Activated naive CD8-positive, alpha-beta T cell treated with anti-CD3 and anti-CD28 coated beads for 36 hours (primary cell): ENCODE results near the gene FAT3. TPM values are rescaled to one million over a fixed set of nuclear protein-coding genes. Genes with fewer than 3 reads are reported as not detected.

Source experiments
- DNase-seq: peaks from one replicate; pipeline ENCODE4 v3.0.0; 2021
- H3K27ac Mint-ChIP-seq: one replicate; pipeline ENCODE4 v1.8.0; 2022; ENCODE audit warnings: mild to moderate bottlenecking, moderate library complexity, mixed read lengths
- H3K27me3 Mint-ChIP-seq: one replicate; pipeline ENCODE4 v1.8.0; 2022; ENCODE audit warnings: mild to moderate bottlenecking, mixed read lengths
- H3K36me3 Mint-ChIP-seq: one replicate; pipeline ENCODE4 v1.8.0; 2021; ENCODE audit warnings: mild to moderate bottlenecking, mixed read lengths
- H3K4me1 Mint-ChIP-seq: one replicate; pipeline ENCODE4 v1.8.0; 2021; ENCODE audit warnings: mixed read lengths
- H3K4me3 Mint-ChIP-seq: one replicate; pipeline ENCODE4 v1.8.0; 2022; ENCODE audit warnings: mild to moderate bottlenecking, moderate library complexity, mixed read lengths
- H3K9me3 Mint-ChIP-seq: one replicate; pipeline ENCODE4 v1.8.0; 2022; ENCODE audit warnings: mixed read lengths
- total RNA-seq, 2 experiments: library from RNA; stranded (reverse); gene quantifications; one replicate each; pipeline ENCODE4 v1.2.3, GENCODE V29; 2021

FAT3 gene
- total RNA-seq, 2 experiments from 2014 or later = not detected

- no peaks in the 10 kb centered on the region for H3K4me1 Mint-ChIP-seq
- DNase-seq = no peak
- H3K9me3 Mint-ChIP-seq = no peaks in the 10 kb centered on the region
- no peaks in the 10 kb centered on the region for H3K36me3 Mint-ChIP-seq
- H3K27me3 Mint-ChIP-seq = no peaks in the 10 kb centered on the region
- H3K4me3 Mint-ChIP-seq = no peak overlapping the region
- H3K27ac Mint-ChIP-seq = no peak overlapping the region
These were observed 32.9 kb downstream of the FAT3 start for GRCh38 chr11:92257536-92257935.

GRCh38 chr11:92259861-92260260 is 35.2 kb downstream of the FAT3 start:
- Mint-ChIP-seq H3K9me3 (no peaks in the 10 kb centered on the region), H3K27ac (no peak overlapping the region), H3K4me1 (no peaks in the 10 kb centered on the region), H3K36me3 (no peaks in the 10 kb centered on the region), H3K27me3 (no peaks in the 10 kb centered on the region), H3K4me3 (no peak overlapping the region)
- DNase-seq = no peak

DNA sequence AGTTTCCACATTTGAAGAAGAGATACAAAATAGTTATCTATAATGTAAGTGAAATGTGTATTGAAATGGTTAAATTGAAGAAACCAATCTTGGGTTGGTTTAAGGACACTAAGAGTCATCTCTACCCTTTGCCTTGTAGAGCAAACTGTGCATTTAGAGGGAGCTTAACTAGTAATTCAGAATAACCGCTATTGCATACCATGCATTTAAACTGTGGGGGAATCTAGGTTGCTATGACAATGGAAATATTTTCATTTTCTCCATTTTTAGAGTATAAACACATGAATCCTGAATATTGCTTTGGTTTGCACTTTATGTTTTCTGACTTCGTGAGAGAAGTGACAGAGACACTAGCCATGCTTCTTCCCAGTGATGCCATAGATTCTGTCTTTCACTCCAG is 39.7 kb downstream of the FAT3 start:
- H3K36me3 Mint-ChIP-seq = no peaks in the 10 kb centered on the region
- no peaks in the 10 kb centered on the region for H3K27me3 Mint-ChIP-seq
- no peak overlapping the region for H3K27ac Mint-ChIP-seq
- H3K4me3 Mint-ChIP-seq = no peak overlapping the region
- no peaks in the 10 kb centered on the region for H3K9me3 Mint-ChIP-seq
- no peaks in the 10 kb centered on the region for H3K4me1 Mint-ChIP-seq
- DNase-seq = no peak

DNA sequence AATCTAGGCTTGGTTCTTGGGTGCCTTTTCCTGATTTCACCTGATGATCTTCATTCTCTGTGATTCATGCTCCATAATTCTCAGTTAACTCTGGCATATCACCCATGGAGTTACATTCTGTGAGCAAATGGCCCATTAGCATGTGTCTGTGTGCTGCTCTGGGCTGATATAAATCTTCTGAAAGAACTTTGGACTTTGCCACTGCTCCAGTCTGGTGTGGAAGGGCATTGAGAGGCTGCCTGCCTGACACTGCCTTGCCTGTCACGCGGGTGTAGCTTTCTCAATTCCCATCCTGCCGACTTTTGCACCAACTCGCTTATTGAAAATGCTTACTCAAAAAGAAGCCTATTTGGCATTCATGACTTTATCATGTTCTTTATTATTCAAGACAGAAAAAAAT is 42.2 kb downstream of the FAT3 start:
- no peaks in the 10 kb centered on the region for H3K4me1 Mint-ChIP-seq
- H3K36me3 Mint-ChIP-seq = no peaks in the 10 kb centered on the region
- no peak overlapping the region for H3K4me3 Mint-ChIP-seq
- no peak for DNase-seq
- H3K27ac Mint-ChIP-seq = no peak overlapping the region
- peaks cover 1% of the 10 kb centered on the region for H3K9me3 Mint-ChIP-seq
- H3K27me3 Mint-ChIP-seq = no peaks in the 10 kb centered on the region

- Mint-ChIP-seq H3K27me3 (no peaks in the 10 kb centered on the region), H3K4me3 (no peak overlapping the region), H3K9me3 (peaks cover 1% of the 10 kb centered on the region), H3K27ac (no peak overlapping the region), H3K4me1 (no peaks in the 10 kb centered on the region), H3K36me3 (no peaks in the 10 kb centered on the region)
- no peak for DNase-seq
These were observed 42.7 kb downstream of the FAT3 start for GRCh38 chr11:92267278-92267677.

DNA sequence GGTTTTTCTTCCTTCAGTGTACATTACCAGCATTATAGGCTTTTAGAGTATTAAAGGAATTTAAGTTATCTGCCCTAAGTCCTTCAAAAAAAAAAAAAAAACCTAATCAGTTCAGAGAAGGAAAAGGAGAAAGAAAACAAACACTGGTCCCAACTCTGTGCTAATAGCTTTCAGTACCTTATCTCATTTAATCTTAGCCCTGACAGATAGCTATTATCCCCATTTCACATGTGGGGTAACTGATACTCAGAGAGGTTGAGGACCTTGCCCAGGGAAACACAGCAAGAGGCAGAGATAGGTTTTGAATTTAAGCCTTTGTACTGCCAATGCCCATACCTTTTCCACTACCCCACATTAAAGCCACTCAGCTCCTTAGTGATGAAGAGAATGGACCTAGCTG is 43.4 kb downstream of the FAT3 start:
- Mint-ChIP-seq H3K27ac (no peak overlapping the region), H3K4me1 (no peaks in the 10 kb centered on the region), H3K27me3 (no peaks in the 10 kb centered on the region), H3K4me3 (no peak overlapping the region), H3K9me3 (peaks cover 1% of the 10 kb centered on the region), H3K36me3 (no peaks in the 10 kb centered on the region)
- DNase-seq = no peak

DNA sequence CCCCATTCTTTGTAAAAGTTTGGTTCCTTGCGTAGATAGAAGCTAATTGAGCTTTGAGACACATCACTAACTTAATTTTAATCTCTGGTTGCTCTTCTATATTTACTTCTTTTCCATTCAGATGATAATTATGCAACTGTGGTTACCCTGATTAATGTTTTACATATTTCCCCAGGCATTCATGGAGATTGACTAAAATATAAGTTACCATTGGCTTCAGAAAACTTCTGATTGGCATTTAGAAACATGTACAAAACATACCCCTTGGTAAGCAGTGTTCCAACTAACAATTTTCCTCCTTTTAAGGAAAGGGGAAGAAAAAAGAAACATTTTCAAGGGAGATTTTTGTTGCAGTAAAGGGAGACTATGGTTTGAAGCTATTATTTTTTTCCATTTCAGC is 43.9 kb downstream of the FAT3 start:
- Mint-ChIP-seq H3K36me3 (no peaks in the 10 kb centered on the region), H3K27ac (no peak overlapping the region), H3K4me3 (no peak overlapping the region), H3K27me3 (no peaks in the 10 kb centered on the region), H3K9me3 (peaks cover 1% of the 10 kb centered on the region), H3K4me1 (no peaks in the 10 kb centered on the region)
- DNase-seq = no peak

DNA sequence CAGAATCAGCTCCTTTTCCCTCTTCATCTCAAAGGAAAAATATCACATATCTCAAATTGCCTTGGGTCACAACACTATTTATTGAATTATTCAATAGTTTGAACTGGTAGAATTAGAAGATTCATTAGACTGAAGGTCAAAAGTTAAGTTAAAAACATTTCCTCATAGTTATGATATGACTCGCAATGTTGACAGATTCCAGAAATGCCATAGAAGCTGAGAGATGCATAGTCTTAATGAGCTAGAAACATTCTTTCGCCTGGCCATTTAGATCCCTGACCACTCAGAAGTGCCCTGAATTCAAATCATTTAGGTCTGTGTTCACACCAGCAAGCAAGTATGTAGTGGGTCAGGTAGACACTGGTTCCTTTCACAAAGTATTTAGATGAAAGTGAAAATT is 44.4 kb downstream of the FAT3 start:
- Mint-ChIP-seq H3K9me3 (peaks cover 1% of the 10 kb centered on the region), H3K27me3 (no peaks in the 10 kb centered on the region)

GRCh38 chr11:92269841-92270240 is 45.2 kb downstream of the FAT3 start:
- Mint-ChIP-seq H3K27ac (no peak overlapping the region), H3K9me3 (peaks cover 1% of the 10 kb centered on the region), H3K4me1 (no peaks in the 10 kb centered on the region), H3K4me3 (no peak overlapping the region), H3K36me3 (no peaks in the 10 kb centered on the region), H3K27me3 (no peaks in the 10 kb centered on the region)
- DNase-seq = no peak

More for the DNA sequence above, 44.4 kb downstream of the FAT3 start:
- no peak for DNase-seq
- Mint-ChIP-seq H3K36me3 (no peaks in the 10 kb centered on the region), H3K4me1 (no peaks in the 10 kb centered on the region), H3K27ac (no peak overlapping the region), H3K4me3 (no peak overlapping the region)

GRCh38 chr11:92272651-92273050 is 48.0 kb downstream of the FAT3 start:
- Mint-ChIP-seq H3K4me1 (no peaks in the 10 kb centered on the region), H3K36me3 (no peaks in the 10 kb centered on the region), H3K27ac (no peak overlapping the region), H3K27me3 (no peaks in the 10 kb centered on the region), H3K4me3 (no peak overlapping the region), H3K9me3 (peaks cover 1% of the 10 kb centered on the region)
- DNase-seq = no peak
